ENCODE measurements around the gene CDKN2B-AS1.
"Not testable (repeated sequence)": the region's sequence is repeated elsewhere in the genome, so short reads cannot be mapped to it uniquely, and the experiment has no call there.

Gene CDKN2B-AS1

GRCh38 chr9:22043928-22044327, 49.3 kb downstream of the CDKN2B-AS1 start:
- no peak for DNase-seq (ENCODE audit: low read depth in 1 of 2, low spot score in 1 of 2)

GRCh38 chr9:22044583-22044982, 50.0 kb downstream of the CDKN2B-AS1 start:
- no peak for DNase-seq (ENCODE audit: low read depth in 1 of 2, low spot score in 1 of 2)

- no peak for DNase-seq (ENCODE audit: low read depth in 1 of 2, low spot score in 1 of 2)
Observed at GRCh38 chr9:22045423-22045822, 50.8 kb downstream of the CDKN2B-AS1 start.

GRCh38 chr9:22046243-22046885, 51.8 kb downstream of the CDKN2B-AS1 start:
- no peak for DNase-seq (ENCODE audit: low read depth in 1 of 2, low spot score in 1 of 2)

GRCh38 chr9:22047596-22047995, 53.0 kb downstream of the CDKN2B-AS1 start:
- no peak for DNase-seq (ENCODE audit: low read depth in 1 of 2, low spot score in 1 of 2)

- no peak for DNase-seq (ENCODE audit: low read depth in 1 of 2, low spot score in 1 of 2)
Observed at GRCh38 chr9:22049411-22049810, 54.8 kb downstream of the CDKN2B-AS1 start.

- DNase-seq (ENCODE audit: low read depth in 1 of 2, low spot score in 1 of 2), result no peak
Observed at GRCh38 chr9:22050924-22051323, 56.3 kb downstream of the CDKN2B-AS1 start.

- no peak for DNase-seq (ENCODE audit: low read depth in 1 of 2, low spot score in 1 of 2)
Observed at GRCh38 chr9:22052376-22052945, 57.9 kb downstream of the CDKN2B-AS1 start.

- DNase-seq (ENCODE audit: low read depth in 1 of 2, low spot score in 1 of 2), result no peak
Observed at GRCh38 chr9:22053178-22053577, 58.6 kb downstream of the CDKN2B-AS1 start.

- no peak for DNase-seq (ENCODE audit: low read depth in 1 of 2, low spot score in 1 of 2)
Observed at GRCh38 chr9:22054076-22054475, 59.5 kb downstream of the CDKN2B-AS1 start.

- no peak for DNase-seq (ENCODE audit: low read depth in 1 of 2, low spot score in 1 of 2)
Observed at GRCh38 chr9:22054529-22054928, 59.9 kb downstream of the CDKN2B-AS1 start.

GRCh38 chr9:22055090-22055489, 60.5 kb downstream of the CDKN2B-AS1 start:
- DNase-seq (ENCODE audit: low read depth in 1 of 2, low spot score in 1 of 2), result no peak

GRCh38 chr9:22056402-22056801, 61.8 kb downstream of the CDKN2B-AS1 start:
- DNase-seq (ENCODE audit: low read depth in 1 of 2, low spot score in 1 of 2), result no peak

GRCh38 chr9:22057972-22058371, 63.4 kb downstream of the CDKN2B-AS1 start:
- not testable (repeated sequence) for DNase-seq (ENCODE audit: low read depth in 1 of 2, low spot score in 1 of 2)

- DNase-seq (ENCODE audit: low read depth in 1 of 2, low spot score in 1 of 2), result no peak
Observed at GRCh38 chr9:22060831-22061383, 66.3 kb downstream of the CDKN2B-AS1 start.

- DNase-seq (ENCODE audit: low read depth in 1 of 2, low spot score in 1 of 2), result no peak
Observed at GRCh38 chr9:22064957-22065356, 70.4 kb downstream of the CDKN2B-AS1 start.

- no peak for DNase-seq (ENCODE audit: low read depth in 1 of 2, low spot score in 1 of 2)
Observed at GRCh38 chr9:22065431-22066200, 71.0 kb downstream of the CDKN2B-AS1 start.

GRCh38 chr9:22067196-22067595, 72.6 kb downstream of the CDKN2B-AS1 start:
- DNase-seq (ENCODE audit: low read depth in 1 of 2, low spot score in 1 of 2), result no peak

GRCh38 chr9:22068369-22068768, 73.8 kb downstream of the CDKN2B-AS1 start:
- no peak for DNase-seq (ENCODE audit: low read depth in 1 of 2, low spot score in 1 of 2)

- DNase-seq (ENCODE audit: low read depth in 1 of 2, low spot score in 1 of 2), result no peak
Observed at GRCh38 chr9:22073349-22073748, 78.8 kb downstream of the CDKN2B-AS1 start.

GRCh38 chr9:22078081-22078480, 83.5 kb downstream of the CDKN2B-AS1 start:
- no peak for DNase-seq (ENCODE audit: low read depth in 1 of 2, low spot score in 1 of 2)

GRCh38 chr9:22079873-22080341, 85.3 kb downstream of the CDKN2B-AS1 start:
- peak in 1 of 2 donors; percentile 3 for DNase-seq (ENCODE audit: low read depth in 1 of 2, low spot score in 1 of 2)

All from stimulated activated CD4-positive, alpha-beta T cell treated with anti-CD3 and anti-CD28 coated beads, Interleukin-15, amount 100 ng/mL, for 1 hour (primary cell).